Stimulated activated CD4-positive, alpha-beta T cell treated with anti-CD3 and anti-CD28 coated beads, Interleukin-4, amount 100 ng/mL, for 1 hour (primary cell): ENCODE data around the gene ZNF419.
"Not testable (repeated sequence)": the region's sequence is repeated elsewhere in the genome, so short reads cannot be mapped to it uniquely, and the experiment has no call there.

Experiments
- DNase-seq: peaks from one replicate; pipeline ENCODE4 v3.0.0-alpha.2; 2020

The ZNF419 gene

DNA sequence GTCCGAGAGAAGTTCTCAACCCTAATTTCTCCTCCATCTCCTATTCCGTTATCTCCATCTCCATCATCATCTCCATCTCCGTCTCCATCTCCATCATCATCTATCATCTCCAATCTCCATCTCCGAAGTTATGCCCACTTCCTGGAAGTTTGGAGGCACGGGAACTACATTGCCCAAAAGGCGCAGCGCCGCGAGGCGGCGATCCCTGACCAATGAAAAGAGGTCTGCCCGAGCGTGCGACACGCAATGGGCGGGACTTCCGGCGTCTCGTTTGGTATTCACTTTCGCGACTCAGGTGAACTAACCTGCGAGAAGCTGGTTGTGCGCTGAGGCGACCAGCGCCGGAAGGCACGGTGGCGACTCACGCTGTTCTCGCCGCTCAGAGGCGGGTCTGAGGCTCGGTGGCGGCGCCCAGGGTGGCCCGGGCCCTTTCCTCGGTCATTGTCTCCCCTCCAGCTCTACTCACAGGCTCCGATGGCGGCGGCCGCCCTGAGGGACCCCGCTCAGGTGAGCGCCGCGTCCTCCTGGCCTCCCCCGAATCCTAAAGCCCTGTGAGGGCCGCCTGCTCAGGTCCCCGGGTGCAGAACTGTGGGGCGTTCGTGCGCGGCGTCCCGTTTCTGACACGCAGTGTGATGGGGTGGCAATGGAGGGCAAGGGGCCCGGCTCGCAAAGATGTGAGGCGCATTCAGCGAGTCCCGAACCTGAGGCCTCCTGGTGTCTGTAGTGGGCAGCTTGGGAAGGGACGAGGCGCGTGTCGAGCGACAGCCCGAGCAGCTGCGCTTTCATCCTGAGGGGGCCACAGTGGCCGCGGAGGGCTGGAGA lies at the start of gene ZNF419:
TSS of gene ZNF419 (plus strand) at position 274 of the 822 bp plus-strand sequence. CDS start at position 475, 201 bp downstream.
- peak; percentile 96 for DNase-seq

- no peak for DNase-seq
Observed at GRCh38 chr19:57437931-57438330, 49.6 kb upstream of the ZNF419 start.

- no peak for DNase-seq
Observed at GRCh38 chr19:57438925-57439324, 48.6 kb upstream of the ZNF419 start.

GRCh38 chr19:57441979-57442752 lies 45.4 kb upstream of the ZNF419 start:
- DNase-seq, result no peak

DNA sequence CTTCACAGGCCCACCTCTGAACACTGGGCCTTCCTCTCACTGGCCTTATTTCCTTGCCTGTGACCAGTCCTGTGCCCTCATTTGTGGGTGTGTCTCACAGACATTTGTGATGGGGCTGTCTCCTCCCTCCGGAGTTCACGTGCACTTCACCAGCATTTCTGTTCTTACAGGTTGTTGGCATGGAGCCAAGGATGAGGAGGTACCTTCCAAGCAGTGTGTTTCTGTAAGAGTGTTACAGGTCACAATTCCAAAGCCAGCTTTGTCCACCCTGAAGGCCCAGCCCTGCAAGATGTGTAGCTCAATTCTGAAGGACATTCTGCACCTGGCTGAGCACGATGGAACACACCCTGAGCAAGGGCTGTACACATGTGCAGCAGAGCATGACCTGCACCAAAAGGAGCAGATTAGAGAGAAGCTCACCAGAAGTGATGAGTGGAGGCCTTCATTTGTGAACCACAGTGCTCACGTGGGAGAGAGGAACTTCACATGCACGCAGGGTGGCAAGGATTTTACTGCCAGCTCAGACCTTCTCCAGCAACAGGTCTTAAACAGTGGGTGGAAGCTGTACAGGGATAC lies 44.3 kb upstream of the ZNF419 start:
- DNase-seq, result no peak

DNA sequence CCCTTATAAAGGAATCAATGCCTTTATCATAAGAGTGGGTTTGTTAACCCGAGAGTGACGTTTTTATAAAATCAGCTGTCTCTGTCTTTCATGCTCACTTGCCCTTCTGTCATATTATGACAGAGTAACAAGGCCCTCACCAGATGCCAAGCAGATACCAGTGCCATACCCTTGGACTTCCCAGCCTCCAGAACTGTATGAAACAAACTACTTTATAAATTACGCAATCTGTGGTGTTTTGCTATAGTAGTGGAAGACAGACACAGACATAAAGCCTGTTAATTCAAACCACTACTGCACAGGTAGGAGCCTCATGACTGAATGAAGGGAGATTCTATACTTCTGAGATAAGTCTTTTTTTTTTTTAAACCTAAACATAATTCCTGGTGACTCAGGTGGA lies 35.2 kb upstream of the ZNF419 start:
- no peak for DNase-seq

DNA sequence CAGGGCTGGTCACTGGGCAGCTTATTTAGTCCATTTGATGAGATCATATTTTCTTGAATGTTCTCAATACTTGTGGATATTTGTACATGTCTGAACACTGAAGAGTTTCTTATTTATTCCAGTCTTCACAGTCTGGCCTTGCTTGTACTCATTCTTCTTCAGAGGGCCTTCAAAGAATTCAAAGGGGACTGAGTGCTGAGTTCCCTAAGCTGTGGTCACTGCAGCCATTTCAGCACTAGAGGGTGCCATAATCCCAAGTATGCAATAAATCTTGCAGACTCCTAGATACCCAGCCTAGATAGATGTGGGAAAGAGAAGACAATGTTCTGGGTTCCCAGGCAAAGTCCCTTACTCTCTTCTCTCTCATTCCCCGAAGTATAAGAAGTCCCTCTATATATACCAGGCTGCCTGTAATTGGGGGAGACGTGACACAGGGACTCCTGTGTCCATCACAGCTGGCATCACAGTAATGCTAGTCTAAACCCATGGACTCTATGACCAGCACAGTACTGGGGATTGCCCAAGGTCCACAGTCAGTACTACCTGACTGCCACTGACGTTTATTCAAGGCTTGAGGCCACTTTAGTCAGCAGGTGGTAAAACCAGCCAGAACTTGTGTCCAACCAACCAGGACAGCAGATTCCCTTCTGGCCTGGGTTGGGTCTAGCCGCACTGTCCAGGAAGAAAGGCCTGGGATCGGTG lies 21.7 kb upstream of the ZNF419 start:
- DNase-seq, result no peak

- no peak for DNase-seq
Observed at GRCh38 chr19:57466489-57466888, 21.1 kb upstream of the ZNF419 start.

DNA sequence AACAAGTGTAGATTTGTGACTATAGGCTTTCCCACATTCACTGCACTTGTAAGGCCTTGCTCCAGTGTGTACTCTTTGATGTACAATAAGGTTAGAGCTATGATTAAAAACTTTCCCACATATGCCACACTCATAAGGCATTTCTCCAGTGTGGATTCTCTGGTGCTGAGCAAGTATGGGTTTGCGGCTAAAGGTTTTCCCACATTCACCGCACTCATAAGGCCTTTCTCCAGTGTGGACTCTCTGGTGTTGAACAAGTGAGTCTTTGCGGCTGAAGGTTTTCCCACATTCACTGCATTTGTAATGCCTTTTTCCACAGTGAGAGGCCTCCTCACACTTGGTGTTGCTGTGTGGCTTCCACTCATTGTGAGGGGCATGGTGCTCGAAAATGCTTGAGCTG lies 13.9 kb upstream of the ZNF419 start:
- DNase-seq, result no peak

DNA sequence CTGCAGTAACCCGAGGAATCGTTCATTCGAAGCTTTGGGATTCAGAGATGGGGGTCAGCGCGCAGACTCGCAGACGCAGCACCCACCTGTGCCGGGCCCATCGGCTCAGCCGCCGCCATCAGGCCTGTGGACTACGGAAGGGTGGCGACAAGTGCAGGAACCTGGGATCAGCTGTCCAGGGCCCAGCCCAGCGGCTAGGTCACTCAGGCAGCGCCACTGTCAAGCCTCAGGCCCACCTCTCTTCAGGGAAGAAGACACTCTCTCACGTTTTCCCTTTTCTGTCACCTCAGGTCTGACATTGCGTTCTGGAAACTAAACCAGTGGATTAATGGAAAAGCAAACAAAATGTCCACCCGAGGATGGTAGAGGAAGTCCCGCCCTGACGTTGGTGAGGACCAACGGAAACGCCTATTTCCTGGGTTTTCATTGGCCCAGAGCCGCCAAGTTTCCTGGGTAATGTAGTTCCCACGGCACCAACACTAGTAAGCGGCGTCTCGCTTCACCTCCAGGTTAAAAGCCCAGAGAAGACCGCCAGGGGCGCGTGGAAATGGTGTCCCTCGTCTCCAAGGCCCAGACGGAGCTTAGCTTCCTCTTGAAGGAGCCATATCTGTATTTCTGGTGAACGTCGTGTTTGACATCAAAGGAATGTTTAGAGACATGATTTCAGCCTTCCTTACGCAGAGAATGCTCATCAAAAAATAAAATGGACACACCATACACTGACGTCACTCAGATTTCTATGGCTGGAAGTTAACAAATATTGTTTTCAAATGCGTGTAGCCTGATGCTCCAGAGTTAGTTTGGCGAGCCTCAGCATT lies 10.2 kb upstream of the ZNF419 start, which contains the start of gene ZNF772:
TSS of gene ZNF772 (minus strand) at position 376 of the 818 bp plus-strand sequence. CDS start at position 119, 257 bp downstream.
- DNase-seq, result peak; percentile 83

- not testable (repeated sequence) for DNase-seq
Observed at GRCh38 chr19:57488299-57488644, 722 bp downstream of the ZNF419 start.

GRCh38 chr19:57499332-57499679 lies 11.8 kb downstream of the ZNF419 start:
- DNase-seq, result not testable (repeated sequence)

DNA sequence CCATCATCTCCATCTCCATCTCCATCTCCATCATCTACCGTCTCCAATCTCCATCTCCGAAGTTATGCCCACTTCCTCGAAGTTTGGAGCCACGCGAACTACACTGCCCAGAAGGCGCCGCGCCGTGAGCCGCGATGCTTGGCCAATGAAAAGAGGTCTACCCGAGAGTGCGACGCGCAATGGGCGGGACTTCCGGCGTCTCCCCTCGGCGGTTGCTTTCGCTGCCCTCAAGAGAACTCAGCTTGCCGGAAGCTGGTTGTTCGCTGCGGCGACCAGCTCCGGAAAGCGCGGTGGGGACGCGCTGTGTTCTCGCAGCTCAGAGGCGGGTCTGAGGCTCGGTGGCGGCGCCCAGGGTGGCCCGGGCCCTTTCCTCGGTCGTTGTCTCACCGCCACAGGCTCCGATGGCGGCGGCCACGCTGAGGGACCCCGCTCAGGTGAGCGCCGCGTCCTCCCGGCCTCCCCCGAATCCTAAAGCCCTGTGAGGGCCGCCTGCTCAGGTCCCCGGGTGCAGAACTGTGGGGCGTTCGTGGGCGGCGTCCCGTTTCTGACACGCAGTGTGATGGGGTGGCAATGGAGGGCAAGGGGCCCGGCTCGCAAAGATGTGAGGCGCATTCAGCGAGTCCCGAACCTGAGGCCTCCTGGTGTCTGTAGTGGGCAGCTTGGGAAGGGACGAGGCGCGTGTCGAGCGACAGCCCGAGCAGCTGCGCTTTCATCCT lies 12.3 kb downstream of the ZNF419 start, which contains the start of gene ZNF773:
TSS of gene ZNF773 (plus strand) at position 259 of the 716 bp plus-strand sequence. CDS start at position 402, 143 bp downstream.
- DNase-seq, result peak; percentile 97

- not testable (repeated sequence) for DNase-seq
Observed at GRCh38 chr19:57500400-57500799, 12.8 kb downstream of the ZNF419 start.

GRCh38 chr19:57506163-57506562 lies 18.6 kb downstream of the ZNF419 start:
- no peak for DNase-seq

- no peak for DNase-seq
Observed at GRCh38 chr19:57511484-57511883, 23.9 kb downstream of the ZNF419 start.

- peak; percentile 11 for DNase-seq
Observed at GRCh38 chr19:57512845-57513244, 25.3 kb downstream of the ZNF419 start.

- no peak for DNase-seq
Observed at GRCh38 chr19:57515255-57515654, 27.7 kb downstream of the ZNF419 start.

GRCh38 chr19:57518021-57518420 lies 30.5 kb downstream of the ZNF419 start:
- DNase-seq, result not testable (repeated sequence)

GRCh38 chr19:57527136-57527881 lies 39.8 kb downstream of the ZNF419 start, which contains the start of gene ZNF549:
ZNF549 (plus strand) TSS chr19:57527356; CDS start chr19:57527574, 218 bp downstream.
- peak; percentile 84 for DNase-seq
